ENCODE measurements around the gene FZD4. TPM values are rescaled to one million over a fixed set of nuclear protein-coding genes. Genes with fewer than 3 reads are reported as not detected.
"Not testable (repeated sequence)": the region's sequence is repeated elsewhere in the genome, so short reads cannot be mapped to it uniquely, and the experiment has no call there.

The FZD4 gene
- total RNA-seq, 2 experiments from 2014 or later: 0.17 TPM; not detected in 1

GRCh38 chr11:86969258-86969657 lies 14.1 kb upstream of the FZD4 start:
- Histone ChIP-seq H3K9me3 (ENCODE audit: low read length) (no peaks in the 10 kb centered on the region), H3K4me3 (ENCODE audit: low read depth, low read length, poor library complexity, severe bottlenecking) (no peak overlapping the region), H2AFZ (ENCODE audit: low read length) (no peak overlapping the region), H3K4me1 (ENCODE audit: insufficient read depth, low read length, poor library complexity, severe bottlenecking) (no peaks in the 10 kb centered on the region), H3K79me2 (ENCODE audit: insufficient read depth, low read depth, low read length) (no peaks in the 10 kb centered on the region), H3K36me3 (ENCODE audit: insufficient read depth, low read length) (no peaks in the 10 kb centered on the region), H4K20me1 (ENCODE audit: insufficient read depth, low read length) (no peaks in the 10 kb centered on the region), H3K4me2 (ENCODE audit: low read length) (no peak overlapping the region), H3K9me2 (ENCODE audit: insufficient read depth, low read length) (no peaks in the 10 kb centered on the region), H3K27ac (ENCODE audit: low read depth, low read length, poor library complexity, severe bottlenecking) (no peak overlapping the region)
- TF ChIP-seq CTCF (conservative IDR thresholded peaks at IDR 0.05; ENCODE audit: low read length) (no peak), EZH2phosphoT487 (IDR thresholded peaks at IDR 0.05; ENCODE audit: borderline replicate concordance, low read depth, low read length) (no peak)
- no peak for DNase-seq (ENCODE audit: low spot score)
- intact Hi-C loops (cut with micrococcal nuclease; ENCODE audit: unreplicated experiment): no loop called here
- ChIA-PET CTCF (ENCODE audit: unreplicated experiment) (no interaction called here), POLR2A (interaction anchor here (0.7 to 1.0 kb wide), 2 partner anchors 68 to 1688 kb away, joined by 3 read pairs; no protein-coding TSS in a partner anchor)
- no TSS peak for BruUV-seq (replicated peaks)

- CTCF ChIA-PET (ENCODE audit: unreplicated experiment); BruUV-seq (replicated peaks): not testable (repeated sequence)
Measured at GRCh38 chr11:86967601-86968000, 12.4 kb upstream of the FZD4 start.

GRCh38 chr11:86957976-86958646 lies 2.9 kb upstream of the FZD4 start:
- BruUV-seq (replicated peaks): no TSS peak
- H3K9me2 ChIP-seq (ENCODE audit: insufficient read depth, low read length): no peaks in the 10 kb centered on the region
- ChIA-PET CTCF (ENCODE audit: unreplicated experiment) (no interaction called here), POLR2A (no interaction called here)
- no peaks in the 10 kb centered on the region for H4K20me1 ChIP-seq (ENCODE audit: insufficient read depth, low read length)
- no peak overlapping the region for H3K27ac ChIP-seq (ENCODE audit: low read depth, low read length, poor library complexity, severe bottlenecking)
- no peaks in the 10 kb centered on the region for H3K79me2 ChIP-seq (ENCODE audit: insufficient read depth, low read depth, low read length)
- no peak overlapping the region for H3K4me2 ChIP-seq (ENCODE audit: low read length)
- DNase-seq (ENCODE audit: low spot score): no peak
- TF ChIP-seq CTCF (conservative IDR thresholded peaks at IDR 0.05; ENCODE audit: low read length): no peak
- no peak for TF ChIP-seq EZH2phosphoT487 (IDR thresholded peaks at IDR 0.05; ENCODE audit: borderline replicate concordance, low read depth, low read length)
- no peak overlapping the region for H2AFZ ChIP-seq (ENCODE audit: low read length)
- peaks cover 4% of the 10 kb centered on the region for H3K4me1 ChIP-seq (ENCODE audit: insufficient read depth, low read length, poor library complexity, severe bottlenecking)
- H3K9me3 ChIP-seq (ENCODE audit: low read length): no peaks in the 10 kb centered on the region
- intact Hi-C loops (cut with micrococcal nuclease; ENCODE audit: unreplicated experiment): no loop called here
- H3K36me3 ChIP-seq (ENCODE audit: insufficient read depth, low read length): no peaks in the 10 kb centered on the region
- no peak overlapping the region for H3K4me3 ChIP-seq (ENCODE audit: low read depth, low read length, poor library complexity, severe bottlenecking)

More at GRCh38 chr11:86967601-86968000, 12.4 kb upstream of the FZD4 start:
- H3K9me3 ChIP-seq (ENCODE audit: low read length); H2AFZ ChIP-seq (ENCODE audit: low read length); H3K79me2 ChIP-seq (ENCODE audit: insufficient read depth, low read depth, low read length); H3K4me2 ChIP-seq (ENCODE audit: low read length); H3K36me3 ChIP-seq (ENCODE audit: insufficient read depth, low read length); H3K27ac ChIP-seq (ENCODE audit: low read depth, low read length, poor library complexity, severe bottlenecking); H3K4me1 ChIP-seq (ENCODE audit: insufficient read depth, low read length, poor library complexity, severe bottlenecking); intact Hi-C loops (cut with micrococcal nuclease; ENCODE audit: unreplicated experiment); H3K9me2 ChIP-seq (ENCODE audit: insufficient read depth, low read length); POLR2A ChIA-PET; H3K4me3 ChIP-seq (ENCODE audit: low read depth, low read length, poor library complexity, severe bottlenecking); DNase-seq (ENCODE audit: low spot score); H4K20me1 ChIP-seq (ENCODE audit: insufficient read depth, low read length): not testable (repeated sequence)

Data from OCI-LY7 (cell line).